Fibroblast of lung (primary cell): Measurements from ENCODE around the gene TUBB4B.

ENCODE experiments used
- CTCF ChIP-seq, 2 donors: IDR thresholded peaks in 1 of 2; conservative IDR thresholded peaks in 1 of 2; 1 replicate in 1 of 2; 2 replicates in 1 of 2; pipeline ENCODE4 v1.5.1; 2011 to 2012; ENCODE audit warnings: low read length in 2 of 2, control low read depth in 1 of 2, inconsistent platforms in 1 of 2, low read depth in 1 of 2, mild to moderate bottlenecking in 1 of 2
- EZH2 ChIP-seq: IDR thresholded peaks from 2 replicates; pipeline ENCODE4 v1.5.1; 2012; ENCODE audit warnings: low read length, control low read depth, mild to moderate bottlenecking; ENCODE audit errors: missing control alignments

- no peak for TF ChIP-seq CTCF (conservative IDR thresholded peaks at IDR 0.05 in 1 of 2, IDR thresholded peaks at IDR 0.05 in 1 of 2; ENCODE audit: low read depth in 1 of 2, low read length in 2 of 2)
- no peak for TF ChIP-seq EZH2
Observed at GRCh38 chr9:137275203-137275587, 34.1 kb downstream of the TUBB4B start.
